ENCODE results near the gene HDAC8.

Gene HDAC8

DNA sequence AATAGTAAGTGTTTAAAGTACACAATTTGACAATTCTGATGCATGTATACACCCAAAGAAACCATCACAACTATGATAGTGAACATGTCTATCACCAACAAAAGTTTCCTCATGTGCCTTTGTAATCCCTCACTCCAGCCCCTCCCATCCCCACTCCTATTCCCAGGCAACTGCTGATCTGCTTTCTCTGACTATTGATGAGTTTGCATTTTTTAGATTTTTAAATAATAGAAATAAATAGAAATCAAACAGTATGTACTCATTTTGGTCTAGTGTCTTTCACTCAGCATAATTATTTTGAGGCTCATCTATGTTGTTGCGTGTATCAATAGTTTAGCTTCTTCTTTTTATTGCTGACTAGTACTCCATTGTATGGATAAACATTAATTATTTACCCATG is 290.3 kb downstream of the HDAC8 start:
- TF ChIP-seq, protein P1, sequence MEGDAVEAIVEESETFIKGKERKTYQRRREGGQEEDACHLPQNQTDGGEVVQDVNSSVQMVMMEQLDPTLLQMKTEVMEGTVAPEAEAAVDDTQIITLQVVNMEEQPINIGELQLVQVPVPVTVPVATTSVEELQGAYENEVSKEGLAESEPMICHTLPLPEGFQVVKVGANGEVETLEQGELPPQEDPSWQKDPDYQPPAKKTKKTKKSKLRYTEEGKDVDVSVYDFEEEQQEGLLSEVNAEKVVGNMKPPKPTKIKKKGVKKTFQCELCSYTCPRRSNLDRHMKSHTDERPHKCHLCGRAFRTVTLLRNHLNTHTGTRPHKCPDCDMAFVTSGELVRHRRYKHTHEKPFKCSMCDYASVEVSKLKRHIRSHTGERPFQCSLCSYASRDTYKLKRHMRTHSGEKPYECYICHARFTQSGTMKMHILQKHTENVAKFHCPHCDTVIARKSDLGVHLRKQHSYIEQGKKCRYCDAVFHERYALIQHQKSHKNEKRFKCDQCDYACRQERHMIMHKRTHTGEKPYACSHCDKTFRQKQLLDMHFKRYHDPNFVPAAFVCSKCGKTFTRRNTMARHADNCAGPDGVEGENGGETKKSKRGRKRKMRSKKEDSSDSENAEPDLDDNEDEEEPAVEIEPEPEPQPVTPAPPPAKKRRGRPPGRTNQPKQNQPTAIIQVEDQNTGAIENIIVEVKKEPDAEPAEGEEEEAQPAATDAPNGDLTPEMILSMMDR (conservative IDR thresholded peaks at IDR 0.05; ENCODE audit: low read depth, low read length), result no peak
- Histone ChIP-seq H2AFZ (ENCODE audit: low read depth) (no peak overlapping the region), H4K20me1 (ENCODE audit: insufficient read depth) (no peaks in the 10 kb centered on the region), H3K27me3 (ENCODE audit: insufficient read depth, low read depth) (no peaks in the 10 kb centered on the region), H3K27ac (no peak overlapping the region), H3K4me3 (IDR thresholded peaks at IDR 0.05; ENCODE audit: insufficient read depth, low read depth, low read length) (no peak overlapping the region), H3K4me1 (ENCODE audit: low read depth, poor library complexity, severe bottlenecking) (no peaks in the 10 kb centered on the region), H3K36me3 (ENCODE audit: insufficient read depth) (no peaks in the 10 kb centered on the region), H3K79me2 (ENCODE audit: insufficient read depth, low read depth) (no peaks in the 10 kb centered on the region), H3K4me2 (no peak overlapping the region), H3K9ac (no peak overlapping the region)

DNA sequence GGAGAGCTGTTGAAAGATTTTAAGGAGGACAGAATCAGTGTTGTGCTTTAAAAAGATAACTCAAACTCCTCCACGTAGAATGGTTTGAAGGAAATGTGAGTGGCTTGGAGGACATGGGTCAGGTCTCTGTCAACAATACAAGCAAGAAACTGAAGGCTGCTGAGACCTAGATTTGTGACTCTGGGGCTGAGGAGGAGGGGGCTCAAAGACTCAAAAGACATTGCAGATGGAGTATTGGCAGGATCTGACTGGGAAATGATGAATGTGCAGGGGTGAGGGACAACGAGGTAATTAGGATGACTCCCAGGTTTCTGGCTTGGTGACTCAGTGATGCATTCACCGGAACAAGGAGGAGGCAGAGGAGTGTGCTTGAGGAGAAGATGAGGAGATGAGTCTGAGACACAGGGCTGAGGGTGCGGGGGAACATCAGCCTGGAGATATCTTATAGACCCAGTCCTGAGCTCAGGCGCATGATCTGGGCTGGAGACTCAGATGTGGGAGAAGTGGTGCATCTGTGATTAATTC is 292.3 kb downstream of the HDAC8 start:
- H3K4me2 ChIP-seq, result no peak overlapping the region
- no peak overlapping the region for H2AFZ ChIP-seq (ENCODE audit: low read depth)
- peaks cover 8% of the 10 kb centered on the region; the same call in 1 of the 2 replicates for H3K36me3 ChIP-seq (ENCODE audit: insufficient read depth)
- no peak overlapping the region for H3K4me3 ChIP-seq (IDR thresholded peaks at IDR 0.05; ENCODE audit: insufficient read depth, low read depth, low read length)
- H4K20me1 ChIP-seq (ENCODE audit: insufficient read depth), result no peaks in the 10 kb centered on the region; the same call in 1 of the 2 replicates
- TF ChIP-seq, protein P1 (conservative IDR thresholded peaks at IDR 0.05; ENCODE audit: low read depth, low read length), result no peak
- H3K79me2 ChIP-seq (ENCODE audit: insufficient read depth, low read depth), result peaks cover 17% of the 10 kb centered on the region
- H3K27me3 ChIP-seq (ENCODE audit: insufficient read depth, low read depth), result no peaks in the 10 kb centered on the region
- H3K27ac ChIP-seq, result no peak overlapping the region
- no peak overlapping the region for H3K9ac ChIP-seq
- peaks cover 7% of the 10 kb centered on the region for H3K4me1 ChIP-seq (ENCODE audit: low read depth, poor library complexity, severe bottlenecking)

All from KMS-11 (cell line).